GM19467 (cell line): ENCODE results near the gene ABTB2.

ENCODE experiments used
- ATAC-seq: cut with Tn5 transposase; IDR thresholded peaks from one replicate; pipeline ENCODE4 v1.9.1; 2021; ENCODE audit warnings: mild to moderate bottlenecking, moderate library complexity; ENCODE audit not compliant: unreplicated experiment

The ABTB2 gene

GRCh38 chr11:34178209-34178821 is 179.5 kb downstream of the ABTB2 start:
- ATAC-seq, result no peak

- no peak for ATAC-seq
Observed at GRCh38 chr11:34176751-34177209, 181.0 kb downstream of the ABTB2 start.

GRCh38 chr11:34175284-34176019 is 182.4 kb downstream of the ABTB2 start:
- ATAC-seq, result no peak

- ATAC-seq, result peak; percentile 78
Observed at GRCh38 chr11:34174412-34175041, 183.3 kb downstream of the ABTB2 start.

GRCh38 chr11:34173050-34173449 is 184.8 kb downstream of the ABTB2 start:
- no peak for ATAC-seq

- ATAC-seq, result no peak
Observed at GRCh38 chr11:34169686-34170085, 188.1 kb downstream of the ABTB2 start.

- ATAC-seq, result no peak
Observed at GRCh38 chr11:34168642-34169420, 189.0 kb downstream of the ABTB2 start.

- ATAC-seq, result no peak
Observed at GRCh38 chr11:34167961-34168360, 189.8 kb downstream of the ABTB2 start.

GRCh38 chr11:34166806-34167740 is 190.7 kb downstream of the ABTB2 start:
- ATAC-seq, result no peak

GRCh38 chr11:34165786-34166555 is 191.8 kb downstream of the ABTB2 start:
- ATAC-seq, result no peak

- ATAC-seq, result no peak
Observed at GRCh38 chr11:34165121-34165520, 192.7 kb downstream of the ABTB2 start.

GRCh38 chr11:34162856-34163255 is 195.0 kb downstream of the ABTB2 start:
- no peak for ATAC-seq

- ATAC-seq, result no peak
Observed at GRCh38 chr11:34162493-34162820, 195.4 kb downstream of the ABTB2 start.

- no peak for ATAC-seq
Observed at GRCh38 chr11:34161812-34162492, 195.9 kb downstream of the ABTB2 start.

- no peak for ATAC-seq
Observed at GRCh38 chr11:34161361-34161760, 196.4 kb downstream of the ABTB2 start.

- ATAC-seq, result no peak
Observed at GRCh38 chr11:34160791-34161190, 197.0 kb downstream of the ABTB2 start.

- ATAC-seq, result no peak
Observed at GRCh38 chr11:34160049-34160721, 197.6 kb downstream of the ABTB2 start.

- ATAC-seq, result no peak
Observed at GRCh38 chr11:34158661-34159060, 199.1 kb downstream of the ABTB2 start.
